Hepatocyte (in vitro differentiated cells): ENCODE results near the gene PGR. TPM values are rescaled to one million over a fixed set of nuclear protein-coding genes. Genes with fewer than 3 reads are reported as not detected.

ENCODE experiments used
- DNase-seq: peaks from one replicate; pipeline ENCODE4 v3.0.0-alpha.2; 2016; ENCODE audit warnings: low spot score
- H2AFZ ChIP-seq: fragments of 200-600 bp; sonication (generic); 2 replicates; pipeline ENCODE4 v1.6.0; 2016; ENCODE audit warnings: antibody characterized with exemption, mild to moderate bottlenecking
- H3K27ac ChIP-seq: fragments of 200-600 bp; sonication (generic); 2 replicates; pipeline ENCODE4 v1.5.1; 2016; ENCODE audit warnings: mild to moderate bottlenecking
- H3K27me3 ChIP-seq: fragments of 200-600 bp; sonication (generic); 2 replicates; pipeline ENCODE4 v1.6.1; 2016
- H3K36me3 ChIP-seq: fragments of 200-600 bp; sonication (generic); replicated peaks from 2 replicates; pipeline ENCODE4 v1.5.1; 2016; ENCODE audit warnings: low read depth; ENCODE audit not compliant: insufficient read depth
- H3K4me1 ChIP-seq: fragments of 200-600 bp; sonication (generic); 2 replicates; pipeline ENCODE4 v1.5.1; 2016; ENCODE audit warnings: mild to moderate bottlenecking, moderate library complexity; ENCODE audit not compliant: insufficient read depth
- H3K4me2 ChIP-seq: fragments of 200-600 bp; sonication (generic); 2 replicates; pipeline ENCODE4 v1.6.0; 2016
- H3K4me3 ChIP-seq: fragments of 200-600 bp; sonication (generic); 2 replicates; pipeline ENCODE4 v1.5.1; 2016; ENCODE audit warnings: mild to moderate bottlenecking
- H3K79me2 ChIP-seq: fragments of 200-600 bp; sonication (generic); 2 replicates; pipeline ENCODE4 v1.6.0; 2017; ENCODE audit warnings: mild to moderate bottlenecking
- H3K9me2 ChIP-seq: fragments of 200-600 bp; sonication (generic); replicated peaks from 2 replicates; pipeline ENCODE4 v1.6.0; 2017; ENCODE audit warnings: mild to moderate bottlenecking; ENCODE audit not compliant: insufficient read depth
- H3K9me3 ChIP-seq: fragments of 200-600 bp; sonication (generic); 2 replicates; pipeline ENCODE4 v1.5.1; 2016; ENCODE audit warnings: low read depth, mild to moderate bottlenecking
- H4K20me1 ChIP-seq: fragments of 200-600 bp; sonication (generic); 2 replicates; pipeline ENCODE4 v1.6.0; 2016; ENCODE audit warnings: mild to moderate bottlenecking; ENCODE audit not compliant: insufficient read depth, poor library complexity, severe bottlenecking
- CTCF ChIP-seq: fragments of 200-600 bp; sonication (generic); IDR thresholded peaks from 2 replicates; pipeline ENCODE4 v1.5.1; 2016; ENCODE audit warnings: antibody characterized with exemption, mild to moderate bottlenecking; ENCODE audit not compliant: poor library complexity
- EZH2 ChIP-seq: fragments of 200-600 bp; sonication (generic); IDR thresholded peaks from 2 replicates; pipeline ENCODE4 v1.6.1; 2016; ENCODE audit warnings: antibody characterized with exemption, mild to moderate bottlenecking, borderline replicate concordance
- EZH2phosphoT487 ChIP-seq: fragments of 200-600 bp; sonication (generic); IDR thresholded peaks from one replicate; pipeline ENCODE4 v1.6.1; 2018; ENCODE audit warnings: antibody characterized with exemption, mild to moderate bottlenecking, low read depth, moderate library complexity; ENCODE audit not compliant: unreplicated experiment, severe bottlenecking
- WGBS: methylation state at CpG from one replicate; pipeline ENCODE4 v1.1.6; 2016; ENCODE audit warnings: low lambda C conversion rate; ENCODE audit errors: missing lambda C conversion rate; 5-methylcytosine and 5-hydroxymethylcytosine counted together
- polyA plus RNA-seq: library from polyadenylated mRNA; unstranded; fragments of >200 nt; fragmentation: Nextera tagmentation; extraction: Ambion mirVana; gene quantifications from 2 replicates; pipeline ENCODE4 v1.2.1, GENCODE V29; 2016
- total RNA-seq: library from RNA; depleted of rRNA; stranded (reverse); fragments of >200 nt; gene quantifications from 2 replicates; pipeline ENCODE4 v1.2.3, GENCODE V29; 2014

PGR gene
- total and polyA plus RNA-seq, 2 experiments from 2014 or later: 0.39 to 0.50 TPM

GRCh38 chr11:101011881-101012280, 117.7 kb downstream of the PGR start:
- H3K27me3 ChIP-seq: no peaks in the 10 kb centered on the region
- H4K20me1 ChIP-seq: no peaks in the 10 kb centered on the region
- H3K36me3 ChIP-seq: no peaks in the 10 kb centered on the region
- no peak overlapping the region for H2AFZ ChIP-seq
- no peak for DNase-seq
- TF ChIP-seq EZH2 (no peak), CTCF (no peak), EZH2phosphoT487 (no peak)
- no peaks in the 10 kb centered on the region for H3K9me3 ChIP-seq
- no peak overlapping the region for H3K4me2 ChIP-seq
- H3K27ac ChIP-seq: no peak overlapping the region
- H3K4me1 ChIP-seq: no peaks in the 10 kb centered on the region
- no peaks in the 10 kb centered on the region for H3K79me2 ChIP-seq
- H3K9me2 ChIP-seq: no peaks in the 10 kb centered on the region
- H3K4me3 ChIP-seq: no peak overlapping the region
- 93% methylated on average over 5 of the region's 5 CpGs for WGBS

- WGBS: 64% methylated on average over 5 of the region's 5 CpGs
Observed at GRCh38 chr11:101010899-101011298, 118.7 kb downstream of the PGR start.

GRCh38 chr11:101009690-101010055, 119.9 kb downstream of the PGR start:
- Histone ChIP-seq H4K20me1 (no peaks in the 10 kb centered on the region), H3K36me3 (no peaks in the 10 kb centered on the region), H3K4me1 (no peaks in the 10 kb centered on the region), H3K27me3 (no peaks in the 10 kb centered on the region), H3K9me3 (no peaks in the 10 kb centered on the region), H2AFZ (no peak overlapping the region), H3K9me2 (no peaks in the 10 kb centered on the region), H3K79me2 (no peaks in the 10 kb centered on the region), H3K4me3 (no peak overlapping the region), H3K27ac (no peak overlapping the region), H3K4me2 (no peak overlapping the region)
- TF ChIP-seq CTCF (no peak), EZH2phosphoT487 (no peak), EZH2 (no peak)
- no peak for DNase-seq
- 65% methylated on average over 2 of the region's 2 CpGs for WGBS

More at GRCh38 chr11:101010899-101011298, 118.7 kb downstream of the PGR start:
- Histone ChIP-seq H4K20me1 (no peaks in the 10 kb centered on the region), H3K27ac (no peak overlapping the region), H2AFZ (no peak overlapping the region), H3K4me2 (no peak overlapping the region), H3K9me3 (no peaks in the 10 kb centered on the region), H3K27me3 (no peaks in the 10 kb centered on the region), H3K4me3 (no peak overlapping the region), H3K36me3 (no peaks in the 10 kb centered on the region), H3K79me2 (no peaks in the 10 kb centered on the region), H3K9me2 (no peaks in the 10 kb centered on the region), H3K4me1 (no peaks in the 10 kb centered on the region)
- no peak for TF ChIP-seq CTCF
- DNase-seq: no peak

GRCh38 chr11:101008961-101009689, 120.5 kb downstream of the PGR start:
- Histone ChIP-seq H3K36me3 (no peaks in the 10 kb centered on the region), H3K9me2 (no peaks in the 10 kb centered on the region), H3K27me3 (no peaks in the 10 kb centered on the region), H2AFZ (no peak overlapping the region), H3K79me2 (no peaks in the 10 kb centered on the region), H3K4me3 (no peak overlapping the region), H3K9me3 (no peaks in the 10 kb centered on the region), H3K4me1 (no peaks in the 10 kb centered on the region), H3K27ac (no peak overlapping the region), H3K4me2 (no peak overlapping the region), H4K20me1 (no peaks in the 10 kb centered on the region)
- 61% methylated on average over 1 of the region's 1 CpG for WGBS
- DNase-seq: no peak
- TF ChIP-seq EZH2 (no peak), CTCF (no peak), EZH2phosphoT487 (no peak)
